ENCODE results near the gene CHCHD6. TPM values are rescaled to one million over a fixed set of nuclear protein-coding genes. Genes with fewer than 3 reads are reported as not detected.

Gene CHCHD6
- total and polyA plus RNA-seq, 2 donors from 2014 or later = 10.7 to 35.2 TPM

GRCh38 chr3:126658584-126658983, 45.5 kb upstream of the CHCHD6 start:
- Histone ChIP-seq H3K9ac (ENCODE audit: low read length in 3 of 3) (no peak overlapping the region), H3K4me3 (ENCODE audit: low read length in 3 of 3) (no peak overlapping the region), H3K27me3 (ENCODE audit: control insufficient read depth, insufficient read depth, low read length) (no peaks in the 10 kb centered on the region), H3K36me3 (ENCODE audit: control insufficient read depth in 2 of 3, insufficient read depth in 3 of 3, low read length in 3 of 3) (no peaks in the 10 kb centered on the region), H3K9me3 (ENCODE audit: control insufficient read depth in 2 of 3, insufficient read depth in 1 of 3, low read length in 3 of 3) (no peaks in the 10 kb centered on the region), H3K4me1 (ENCODE audit: control insufficient read depth in 2 of 3, insufficient read depth in 2 of 3, low read depth in 1 of 3, low read length in 3 of 3) (no peaks in the 10 kb centered on the region), H3K27ac (ENCODE audit: low read depth in 2 of 2, low read length in 2 of 2) (no peak overlapping the region)
- TF ChIP-seq, protein P1, sequence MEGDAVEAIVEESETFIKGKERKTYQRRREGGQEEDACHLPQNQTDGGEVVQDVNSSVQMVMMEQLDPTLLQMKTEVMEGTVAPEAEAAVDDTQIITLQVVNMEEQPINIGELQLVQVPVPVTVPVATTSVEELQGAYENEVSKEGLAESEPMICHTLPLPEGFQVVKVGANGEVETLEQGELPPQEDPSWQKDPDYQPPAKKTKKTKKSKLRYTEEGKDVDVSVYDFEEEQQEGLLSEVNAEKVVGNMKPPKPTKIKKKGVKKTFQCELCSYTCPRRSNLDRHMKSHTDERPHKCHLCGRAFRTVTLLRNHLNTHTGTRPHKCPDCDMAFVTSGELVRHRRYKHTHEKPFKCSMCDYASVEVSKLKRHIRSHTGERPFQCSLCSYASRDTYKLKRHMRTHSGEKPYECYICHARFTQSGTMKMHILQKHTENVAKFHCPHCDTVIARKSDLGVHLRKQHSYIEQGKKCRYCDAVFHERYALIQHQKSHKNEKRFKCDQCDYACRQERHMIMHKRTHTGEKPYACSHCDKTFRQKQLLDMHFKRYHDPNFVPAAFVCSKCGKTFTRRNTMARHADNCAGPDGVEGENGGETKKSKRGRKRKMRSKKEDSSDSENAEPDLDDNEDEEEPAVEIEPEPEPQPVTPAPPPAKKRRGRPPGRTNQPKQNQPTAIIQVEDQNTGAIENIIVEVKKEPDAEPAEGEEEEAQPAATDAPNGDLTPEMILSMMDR (IDR thresholded peaks at IDR 0.05; ENCODE audit: borderline replicate concordance, extremely low read depth, insufficient read depth) = no peak
- intact Hi-C loops (cut with DNase I) = no loop called here
- FAIRE-seq (no peak), DNase-seq (no peak)

GRCh38 chr3:126659915-126660886, 43.8 kb upstream of the CHCHD6 start:
- FAIRE-seq (no peak), DNase-seq (no peak)
- intact Hi-C loops (cut with DNase I) = no loop called here
- H3K27ac ChIP-seq (ENCODE audit: low read depth in 2 of 2, low read length in 2 of 2) = no peak overlapping the region
- H3K4me3 ChIP-seq (ENCODE audit: low read length in 3 of 3) = no peak overlapping the region
- no peaks in the 10 kb centered on the region for H3K36me3 ChIP-seq (ENCODE audit: control insufficient read depth in 2 of 3, insufficient read depth in 3 of 3, low read length in 3 of 3)
- TF ChIP-seq, protein P1 (IDR thresholded peaks at IDR 0.05; ENCODE audit: borderline replicate concordance, extremely low read depth, insufficient read depth) = no peak
- H3K9ac ChIP-seq (ENCODE audit: low read length in 3 of 3) = no peak overlapping the region
- no peaks in the 10 kb centered on the region for H3K27me3 ChIP-seq (ENCODE audit: control insufficient read depth, insufficient read depth, low read length)
- no peaks in the 10 kb centered on the region for H3K9me3 ChIP-seq (ENCODE audit: control insufficient read depth in 2 of 3, insufficient read depth in 1 of 3, low read length in 3 of 3)
- no peaks in the 10 kb centered on the region for H3K4me1 ChIP-seq (ENCODE audit: control insufficient read depth in 2 of 3, insufficient read depth in 2 of 3, low read depth in 1 of 3, low read length in 3 of 3)

DNA sequence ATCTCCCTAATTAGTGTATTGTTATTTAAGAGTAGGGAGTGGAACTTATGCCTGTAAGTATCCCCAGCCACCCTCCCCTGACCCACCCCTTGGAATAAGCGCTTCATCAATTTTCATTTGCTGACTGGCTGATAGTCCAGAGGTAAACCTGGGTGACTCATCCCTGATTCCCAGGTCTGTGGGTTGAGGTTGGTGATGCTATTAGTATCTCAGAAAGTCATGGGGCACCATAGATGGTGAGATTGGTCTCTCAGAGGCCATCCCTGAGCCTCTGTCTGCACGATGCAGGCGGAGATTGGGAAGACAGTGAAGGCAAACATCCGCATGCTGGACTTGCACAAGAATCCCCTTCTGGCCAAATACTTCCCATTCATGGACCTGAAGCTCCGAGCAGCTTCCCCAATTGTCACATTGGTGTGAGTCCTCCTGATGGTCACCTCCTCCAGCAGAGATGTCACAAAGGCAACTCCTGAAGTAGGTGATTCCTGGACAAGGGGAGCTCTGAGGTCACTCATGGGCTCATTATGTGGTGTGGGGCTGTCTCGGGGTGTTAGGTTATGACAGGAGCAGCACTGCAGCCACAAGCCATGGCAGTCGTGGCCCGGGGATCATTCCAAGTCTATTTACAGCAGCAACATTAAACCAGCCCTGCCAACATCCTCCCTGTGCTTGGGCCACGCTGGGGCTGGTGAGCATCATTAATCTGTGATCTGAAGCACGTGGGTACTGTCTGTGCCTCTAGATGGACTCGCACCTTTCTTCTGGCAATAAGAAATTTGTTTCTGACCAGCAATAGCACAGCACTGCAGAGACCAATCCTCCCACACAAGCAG, 42.3 kb upstream of the CHCHD6 start:
- H3K9me3 ChIP-seq (ENCODE audit: control insufficient read depth in 2 of 3, insufficient read depth in 1 of 3, low read length in 3 of 3) = no peaks in the 10 kb centered on the region
- DNase-seq = no peak
- no peak overlapping the region for H3K9ac ChIP-seq (ENCODE audit: low read length in 3 of 3)
- H3K27ac ChIP-seq (ENCODE audit: low read depth in 2 of 2, low read length in 2 of 2) = no peak overlapping the region
- no peaks in the 10 kb centered on the region for H3K36me3 ChIP-seq (ENCODE audit: control insufficient read depth in 2 of 3, insufficient read depth in 3 of 3, low read length in 3 of 3)
- FAIRE-seq = no peak
- H3K4me1 ChIP-seq (ENCODE audit: control insufficient read depth in 2 of 3, insufficient read depth in 2 of 3, low read depth in 1 of 3, low read length in 3 of 3) = no peaks in the 10 kb centered on the region
- H3K27me3 ChIP-seq (ENCODE audit: control insufficient read depth, insufficient read depth, low read length) = no peaks in the 10 kb centered on the region
- TF ChIP-seq, protein P1 (IDR thresholded peaks at IDR 0.05; ENCODE audit: borderline replicate concordance, extremely low read depth, insufficient read depth) = no peak
- no peak overlapping the region for H3K4me3 ChIP-seq (ENCODE audit: low read length in 3 of 3)
- intact Hi-C loops (cut with DNase I) = no loop called here

Measured in kidney (tissue), 14 donors.